HG03565 (cell line): ENCODE measurements around the gene B4GALT3.
A peak's percentile ranks its signal among the peaks of the same experiment; 100 is the strongest.

ENCODE experiments used
- ATAC-seq: cut with Tn5 transposase; IDR thresholded peaks from one replicate; pipeline ENCODE4 v1.9.1; 2021; ENCODE audit warnings: mild to moderate bottlenecking, moderate library complexity; ENCODE audit not compliant: unreplicated experiment

The B4GALT3 gene

DNA sequence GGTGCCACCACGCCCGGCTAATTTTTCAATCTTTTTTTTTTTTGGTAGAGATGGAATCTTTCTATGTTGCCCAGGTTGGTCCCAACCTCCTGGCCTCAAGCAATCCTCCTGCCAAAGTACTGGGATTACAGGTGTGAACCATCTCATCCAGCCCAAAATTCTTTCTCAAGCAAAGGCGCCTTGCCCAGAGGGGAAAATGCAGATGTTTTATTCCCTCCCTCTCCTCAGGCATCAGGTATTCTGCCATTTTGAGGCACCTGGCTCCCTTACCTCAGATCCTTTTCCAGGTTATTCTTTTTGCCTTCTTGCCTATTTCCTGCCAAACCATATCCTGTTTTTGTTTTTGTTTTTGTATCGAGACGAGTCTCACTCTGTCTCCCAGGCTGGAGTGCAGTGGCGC, 11.1 kb upstream of the B4GALT3 start:
- no peak for ATAC-seq

DNA sequence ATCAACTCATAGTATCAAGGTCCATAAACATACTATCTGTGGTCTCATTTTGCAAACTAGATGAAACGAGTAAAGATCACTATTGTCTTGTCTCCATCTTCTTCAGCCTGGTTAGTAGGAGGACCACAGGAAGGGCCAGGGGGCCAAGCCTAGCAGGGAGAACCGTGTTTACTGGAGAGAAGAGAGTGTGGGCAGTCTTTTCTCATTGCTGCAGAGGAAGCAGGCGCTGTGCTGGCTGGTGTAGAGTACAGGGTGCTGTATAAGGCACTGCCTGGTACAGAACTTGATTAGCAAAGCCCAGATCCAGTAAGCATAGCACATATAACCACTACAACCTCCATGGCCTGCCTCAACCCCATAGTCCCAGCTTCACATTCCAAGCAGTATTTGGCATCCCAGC, 10.0 kb upstream of the B4GALT3 start:
- no peak for ATAC-seq

GRCh38 chr1:161185732-161186311, 8.5 kb upstream of the B4GALT3 start:
- ATAC-seq = peak; percentile 21

DNA sequence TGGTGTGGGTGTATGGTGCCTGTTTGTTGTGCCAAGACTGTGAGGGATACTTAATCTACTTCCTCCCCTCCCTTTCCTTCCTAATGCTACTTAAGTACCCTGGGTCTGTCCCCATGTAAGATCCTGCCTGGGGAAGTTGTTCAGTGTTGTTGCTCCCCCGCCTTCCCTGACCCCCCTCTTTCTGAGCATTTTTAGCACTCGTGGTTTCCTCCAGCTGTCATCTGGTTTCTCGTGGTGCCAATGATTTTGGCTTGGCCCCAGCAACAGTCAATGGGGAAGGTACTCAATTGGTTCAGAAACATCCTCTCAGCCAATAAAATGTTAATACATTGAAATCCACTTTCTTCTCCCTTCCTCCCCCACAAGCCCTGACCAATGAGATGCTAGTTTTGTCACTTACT, 8.0 kb upstream of the B4GALT3 start:
- peak; percentile 64 for ATAC-seq

DNA sequence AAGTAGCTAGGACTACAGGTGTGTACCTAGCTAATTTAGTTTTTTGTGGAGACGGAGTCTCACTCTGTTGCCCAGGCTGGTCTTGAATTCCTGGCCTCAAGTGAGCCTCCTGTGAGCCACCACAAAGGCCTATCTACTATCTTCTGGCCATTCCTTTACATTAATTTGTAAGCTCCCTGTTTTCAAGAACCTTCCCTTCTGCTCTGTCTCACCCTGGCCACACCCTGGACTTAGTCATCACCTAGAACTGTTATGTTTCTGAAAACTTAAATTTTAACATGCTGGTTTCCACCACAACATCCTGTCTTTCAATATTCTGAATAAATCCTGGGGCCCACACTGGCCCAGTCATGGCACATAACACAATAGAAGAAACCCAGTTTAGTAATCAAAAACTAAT, 4.9 kb upstream of the B4GALT3 start:
- ATAC-seq = peak; percentile 35

DNA sequence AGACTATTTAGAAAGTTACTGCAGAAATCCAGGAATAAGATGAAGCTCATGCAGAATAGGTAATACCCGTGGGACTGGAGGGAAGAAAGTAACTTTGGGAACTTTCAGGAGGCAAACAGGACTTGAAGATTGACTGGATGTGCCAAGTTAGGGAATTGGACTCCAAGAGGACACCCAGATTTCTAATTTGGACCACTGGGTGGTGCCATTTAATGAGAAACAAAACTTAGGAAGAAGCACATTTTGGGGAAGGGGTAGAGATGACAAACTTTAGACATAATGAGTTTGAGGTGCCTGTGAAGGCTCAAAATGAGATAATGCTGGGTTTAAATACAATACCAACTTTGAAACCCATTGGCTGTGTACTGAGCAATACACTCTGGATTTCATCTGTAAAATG, 3.3 kb upstream of the B4GALT3 start:
- ATAC-seq = no peak

DNA sequence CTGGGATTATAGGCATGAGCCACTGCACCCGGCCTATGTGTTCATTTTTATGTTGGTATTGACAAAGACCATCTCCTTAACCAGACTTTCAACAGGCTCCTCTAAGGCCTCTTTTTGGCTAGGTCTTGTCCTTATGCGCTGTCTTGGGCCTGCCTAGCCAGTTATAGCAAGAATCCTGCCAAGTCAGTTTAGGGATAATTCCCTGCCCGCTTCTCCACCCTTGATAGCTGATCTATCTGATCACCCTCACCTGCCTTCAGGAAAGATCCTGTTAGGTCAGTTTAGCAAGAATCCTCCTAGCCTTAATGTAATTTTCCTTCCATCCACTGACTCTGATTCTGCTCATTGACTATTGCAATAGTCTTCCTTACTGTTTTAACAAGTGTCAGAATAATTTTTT, 2.4 kb upstream of the B4GALT3 start:
- no peak for ATAC-seq

GRCh38 chr1:161177936-161178244, 583 bp upstream of the B4GALT3 start:
- no peak for ATAC-seq

- ATAC-seq = no peak
These were observed 717 bp downstream of the B4GALT3 start for GRCh38 chr1:161176468-161177111.

DNA sequence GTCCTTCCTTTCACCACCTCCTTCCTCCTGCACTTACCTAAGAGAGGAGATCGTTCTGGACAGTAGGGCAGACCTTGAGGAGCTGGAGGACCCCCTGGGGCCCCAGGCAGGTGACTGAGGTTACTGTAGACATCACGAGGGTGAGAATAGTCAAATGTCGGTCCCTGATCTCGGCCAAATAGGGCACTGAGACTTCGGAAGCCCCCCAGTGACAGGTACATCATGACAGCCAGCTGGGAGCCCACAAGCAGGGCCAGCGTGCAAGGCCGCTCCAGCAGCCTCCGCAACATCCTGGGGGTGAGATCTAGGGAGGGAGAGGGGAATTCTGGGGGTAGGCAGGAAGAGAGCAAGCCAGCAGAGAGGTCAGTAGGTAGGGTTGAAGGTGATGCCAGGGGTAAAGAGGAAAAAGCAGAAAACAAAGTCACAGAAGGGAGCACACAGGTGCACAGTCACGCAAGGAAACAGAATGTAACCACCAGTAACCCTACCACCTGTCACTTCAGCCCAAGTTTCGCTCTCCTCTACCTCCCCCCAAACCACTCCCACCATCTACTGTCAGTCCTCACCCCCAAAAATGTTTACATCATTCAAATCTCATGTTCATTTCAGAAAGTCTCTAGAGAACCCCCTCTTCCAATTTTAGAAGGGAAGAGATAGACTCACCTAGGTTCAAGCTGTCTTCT, 1.4 kb downstream of the B4GALT3 start:
- ATAC-seq = no peak

GRCh38 chr1:161174911-161175310, 2.4 kb downstream of the B4GALT3 start:
- no peak for ATAC-seq

DNA sequence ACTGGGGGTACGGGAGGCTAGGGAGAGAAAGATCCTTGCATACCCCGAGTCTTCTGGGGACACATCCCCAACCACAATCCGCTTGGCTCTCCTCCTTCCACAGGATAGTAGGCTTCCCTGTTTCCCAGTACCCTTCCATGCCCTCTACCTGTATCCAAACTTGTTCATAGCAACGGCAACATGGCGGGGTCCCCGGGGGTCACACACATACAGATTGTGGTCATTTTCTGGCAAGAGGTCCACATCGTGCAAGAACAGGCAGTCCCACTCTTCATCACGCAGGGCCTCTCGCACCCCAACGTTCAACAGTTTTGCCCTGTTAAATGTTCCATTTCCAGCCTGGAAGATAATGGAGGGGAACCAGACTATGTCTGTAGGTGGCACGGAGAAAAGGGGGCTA, 3.6 kb downstream of the B4GALT3 start:
- no peak for ATAC-seq

DNA sequence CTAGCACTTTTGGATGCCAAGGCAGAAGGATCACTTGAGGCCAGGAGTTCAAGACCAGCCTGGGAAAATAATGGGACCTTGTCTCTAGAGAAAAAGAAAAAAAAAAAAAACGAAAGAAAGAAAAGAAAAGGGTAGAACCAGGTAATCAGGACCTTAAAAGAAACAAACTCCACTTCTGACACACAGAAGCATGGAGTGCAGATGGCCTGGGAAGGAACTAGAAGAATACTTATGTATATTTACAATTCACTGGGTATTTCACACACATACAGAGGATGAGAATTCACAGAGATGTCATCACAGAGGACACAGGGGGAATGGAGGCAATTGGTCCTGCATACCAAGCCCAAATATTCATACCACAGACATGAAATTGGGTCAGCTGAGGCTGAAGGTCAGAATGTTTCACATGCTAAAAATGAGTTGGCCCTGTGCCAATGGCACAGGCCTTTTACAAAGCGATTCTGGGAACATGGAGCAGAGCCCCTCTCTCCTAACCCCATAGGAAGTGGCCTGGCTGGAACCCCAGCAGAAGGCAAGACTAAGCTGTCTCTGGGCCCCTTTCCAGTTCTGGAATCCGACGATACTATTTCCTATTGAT, 4.4 kb downstream of the B4GALT3 start:
- ATAC-seq = no peak

DNA sequence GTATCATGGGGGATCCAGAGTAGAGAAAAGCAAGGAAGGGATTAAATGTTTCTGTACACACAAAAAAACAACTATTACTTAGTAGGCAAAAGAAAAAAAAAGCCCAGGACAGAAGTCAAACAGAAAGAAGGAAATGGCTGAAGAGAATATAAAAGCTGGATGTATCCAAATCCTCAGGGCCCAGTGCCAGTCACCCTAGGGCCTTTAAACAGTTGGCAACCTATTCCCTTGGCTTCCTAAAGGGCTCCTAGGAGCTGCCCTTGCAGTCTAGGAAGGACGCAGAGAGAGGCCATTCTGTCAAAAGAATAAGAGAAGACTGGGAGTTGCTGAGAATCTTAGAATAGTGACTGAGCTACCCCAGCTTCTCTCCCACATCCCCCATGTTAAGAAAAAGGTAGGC, 5.0 kb downstream of the B4GALT3 start:
- no peak for ATAC-seq

DNA sequence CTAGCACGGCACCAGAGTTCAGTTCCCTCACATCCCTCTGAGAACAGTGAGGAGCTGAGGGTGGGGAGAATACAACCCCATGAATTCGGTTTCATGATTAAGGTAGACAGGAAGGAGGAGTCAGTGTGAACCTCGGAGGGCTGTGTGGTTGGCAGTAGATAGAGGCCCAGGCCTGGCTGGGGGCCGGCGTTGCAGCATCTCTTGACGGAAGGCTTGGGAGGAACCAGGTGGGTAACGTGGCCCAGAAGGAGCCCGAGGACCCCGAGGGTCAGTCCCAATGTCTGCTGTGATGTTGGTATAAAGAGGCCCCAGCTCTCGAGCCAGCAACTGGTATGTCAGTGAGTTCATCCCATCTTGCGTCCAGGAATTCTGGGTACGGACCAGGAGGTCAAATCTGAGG, 5.6 kb downstream of the B4GALT3 start:
- no peak for ATAC-seq

GRCh38 chr1:161171191-161171590, 6.1 kb downstream of the B4GALT3 start:
- ATAC-seq = no peak

GRCh38 chr1:161168906-161169305, 8.4 kb downstream of the B4GALT3 start:
- no peak for ATAC-seq

- ATAC-seq = no peak
These were observed 10.4 kb downstream of the B4GALT3 start for GRCh38 chr1:161166669-161167548.

DNA sequence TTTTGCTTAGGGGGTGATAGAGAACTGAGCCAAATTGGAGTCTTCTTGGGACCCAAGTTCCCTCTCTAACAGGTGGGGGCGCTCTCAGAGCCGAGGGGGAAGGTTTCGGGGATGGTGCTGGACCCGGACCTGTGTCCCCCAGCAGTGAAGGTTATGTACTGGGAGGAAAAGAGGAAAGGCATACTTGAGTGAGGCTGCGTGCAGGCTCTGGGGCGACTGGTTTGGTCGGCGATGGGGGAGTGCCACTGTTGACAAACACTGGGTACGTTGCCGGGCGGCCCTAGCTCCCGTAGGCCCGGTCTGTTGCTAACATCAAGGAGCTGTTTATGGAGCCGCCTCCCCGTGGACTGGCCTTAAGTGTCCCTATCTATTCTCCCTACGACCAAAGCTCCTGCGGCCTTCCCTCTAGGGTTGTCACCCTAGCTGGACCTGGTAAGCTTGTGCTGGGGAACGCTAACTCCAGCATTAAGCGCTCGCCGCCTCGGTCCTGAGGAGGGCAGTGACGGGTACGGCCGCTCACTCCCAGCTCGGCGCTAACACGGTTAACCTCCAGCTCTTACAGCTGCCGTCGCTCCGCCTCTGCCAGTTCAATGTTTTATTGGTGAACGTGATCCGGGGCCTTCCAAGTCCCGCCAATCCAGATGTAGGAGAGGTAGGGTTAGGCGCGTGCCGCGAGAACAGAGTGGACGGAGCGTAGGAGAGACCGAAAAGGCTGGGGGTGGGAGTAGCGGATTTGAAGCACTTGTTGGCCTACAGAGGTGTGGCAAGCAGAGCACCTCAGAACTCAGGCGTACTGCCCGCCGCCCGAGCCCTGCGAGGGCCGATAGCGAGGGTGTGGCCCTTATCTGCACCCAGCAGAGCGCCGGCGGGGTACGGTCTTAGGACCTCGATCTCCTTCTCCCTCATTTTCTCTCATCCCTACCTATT, 11.3 kb downstream of the B4GALT3 start, which contains the start of gene PPOX:
Gene PPOX, plus strand, starts transcription at position 685 of the 927 bp plus-strand sequence. CDS start 422 bp downstream, outside the sequence.
- peak; percentile 91 for ATAC-seq
